Activated CD8-positive, alpha-beta T cell treated with anti-CD3 and anti-CD28 coated beads for 36 hours (primary cell): ENCODE measurements around the gene OR4N2. TPM values are rescaled to one million over a fixed set of nuclear protein-coding genes. Genes with fewer than 3 reads are reported as not detected.
"Not testable (repeated sequence)": the region's sequence is repeated elsewhere in the genome, so short reads cannot be mapped to it uniquely, and the experiment has no call there.

Experiments
- ATAC-seq: fragments of 200-7000 bp; cut with Tn5 transposase; one replicate; pipeline ENCODE4 v1.10.0; 2021; ENCODE audit warnings: mild to moderate bottlenecking, moderate library complexity
- CTCF ChIA-PET: fragments of 350-600 bp; sonication (Branson Sonifier 250); formaldehyde crosslinking; loops from one replicate; lab custom pipeline; 2021; ENCODE audit warnings: antibody characterized with exemption; lab: Charles Lee
- POLR2A ChIA-PET: fragments of 350-600 bp; sonication (Branson Sonifier 250); formaldehyde crosslinking; loops from one replicate; lab custom pipeline; 2021; ENCODE audit warnings: antibody characterized with exemption; lab: Charles Lee
- DNase-seq: peaks from one replicate; pipeline ENCODE4 v3.0.0-alpha.2; 2020
- H3K27ac Mint-ChIP-seq: one replicate; pipeline ENCODE4 v1.8.0; 2021; ENCODE audit warnings: mild to moderate bottlenecking, mixed read lengths
- H3K27me3 Mint-ChIP-seq: one replicate; pipeline ENCODE4 v1.8.0; 2021; ENCODE audit warnings: mixed read lengths
- H3K36me3 Mint-ChIP-seq: one replicate; pipeline ENCODE4 v1.8.0; 2021; ENCODE audit warnings: low read depth, mixed read lengths
- H3K4me1 Mint-ChIP-seq: one replicate; pipeline ENCODE4 v1.8.0; 2021; ENCODE audit warnings: low read depth, mixed read lengths
- H3K4me3 Mint-ChIP-seq: one replicate; pipeline ENCODE4 v1.8.0; 2021; ENCODE audit warnings: mild to moderate bottlenecking, moderate library complexity, mixed read lengths
- H3K9me3 Mint-ChIP-seq: one replicate; pipeline ENCODE4 v1.8.0; 2021; ENCODE audit warnings: mixed read lengths
- intact Hi-C: fragments of 100-400 bp; cut with micrococcal nuclease; formaldehyde crosslinking; loops from one replicate; pipeline ENCODE4 v1.10.0; 2022
- total RNA-seq, 2 experiments: library from RNA; stranded (reverse); gene quantifications; one replicate each; pipeline ENCODE4 v1.2.3, GENCODE V29; 2021
- TF ChIP-seq, protein P1 (sequence below): fragments of 200-600 bp; IDR thresholded peaks from one replicate; pipeline ENCODE4 v1.8.0; 2022; ENCODE audit warnings: antibody characterized with exemption, mild to moderate bottlenecking

Gene OR4N2
- total RNA-seq, 2 experiments from 2014 or later = not detected

GRCh38 chr14:19788150-19788549 is 15.4 kb upstream of the OR4N2 start:
- ATAC-seq, DNase-seq, CTCF ChIA-PET, H3K4me3 Mint-ChIP-seq, intact Hi-C loops, H3K4me1 Mint-ChIP-seq, H3K27ac Mint-ChIP-seq, POLR2A ChIA-PET, H3K27me3 Mint-ChIP-seq, H3K36me3 Mint-ChIP-seq, H3K9me3 Mint-ChIP-seq: not testable (repeated sequence)

GRCh38 chr14:19796520-19797108 is 7.0 kb upstream of the OR4N2 start:
- H3K36me3 Mint-ChIP-seq, H3K27me3 Mint-ChIP-seq, H3K4me1 Mint-ChIP-seq, H3K9me3 Mint-ChIP-seq, ATAC-seq, CTCF ChIA-PET, H3K27ac Mint-ChIP-seq, H3K4me3 Mint-ChIP-seq, POLR2A ChIA-PET, intact Hi-C loops, DNase-seq: not testable (repeated sequence)

GRCh38 chr14:19799880-19800279 is 3.7 kb upstream of the OR4N2 start:
- peaks cover 5% of the 10 kb centered on the region for H3K9me3 Mint-ChIP-seq
- CTCF ChIA-PET = no interaction called here
- DNase-seq = no peak
- no peak overlapping the region for H3K4me3 Mint-ChIP-seq
- intact Hi-C loops = no loop called here
- no peak overlapping the region for H3K27ac Mint-ChIP-seq
- TF ChIP-seq, protein P1, sequence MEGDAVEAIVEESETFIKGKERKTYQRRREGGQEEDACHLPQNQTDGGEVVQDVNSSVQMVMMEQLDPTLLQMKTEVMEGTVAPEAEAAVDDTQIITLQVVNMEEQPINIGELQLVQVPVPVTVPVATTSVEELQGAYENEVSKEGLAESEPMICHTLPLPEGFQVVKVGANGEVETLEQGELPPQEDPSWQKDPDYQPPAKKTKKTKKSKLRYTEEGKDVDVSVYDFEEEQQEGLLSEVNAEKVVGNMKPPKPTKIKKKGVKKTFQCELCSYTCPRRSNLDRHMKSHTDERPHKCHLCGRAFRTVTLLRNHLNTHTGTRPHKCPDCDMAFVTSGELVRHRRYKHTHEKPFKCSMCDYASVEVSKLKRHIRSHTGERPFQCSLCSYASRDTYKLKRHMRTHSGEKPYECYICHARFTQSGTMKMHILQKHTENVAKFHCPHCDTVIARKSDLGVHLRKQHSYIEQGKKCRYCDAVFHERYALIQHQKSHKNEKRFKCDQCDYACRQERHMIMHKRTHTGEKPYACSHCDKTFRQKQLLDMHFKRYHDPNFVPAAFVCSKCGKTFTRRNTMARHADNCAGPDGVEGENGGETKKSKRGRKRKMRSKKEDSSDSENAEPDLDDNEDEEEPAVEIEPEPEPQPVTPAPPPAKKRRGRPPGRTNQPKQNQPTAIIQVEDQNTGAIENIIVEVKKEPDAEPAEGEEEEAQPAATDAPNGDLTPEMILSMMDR = no peak
- POLR2A ChIA-PET = no interaction called here
- no peaks in the 10 kb centered on the region for H3K36me3 Mint-ChIP-seq
- H3K27me3 Mint-ChIP-seq = no peaks in the 10 kb centered on the region
- ATAC-seq = no peak
- no peaks in the 10 kb centered on the region for H3K4me1 Mint-ChIP-seq

DNA sequence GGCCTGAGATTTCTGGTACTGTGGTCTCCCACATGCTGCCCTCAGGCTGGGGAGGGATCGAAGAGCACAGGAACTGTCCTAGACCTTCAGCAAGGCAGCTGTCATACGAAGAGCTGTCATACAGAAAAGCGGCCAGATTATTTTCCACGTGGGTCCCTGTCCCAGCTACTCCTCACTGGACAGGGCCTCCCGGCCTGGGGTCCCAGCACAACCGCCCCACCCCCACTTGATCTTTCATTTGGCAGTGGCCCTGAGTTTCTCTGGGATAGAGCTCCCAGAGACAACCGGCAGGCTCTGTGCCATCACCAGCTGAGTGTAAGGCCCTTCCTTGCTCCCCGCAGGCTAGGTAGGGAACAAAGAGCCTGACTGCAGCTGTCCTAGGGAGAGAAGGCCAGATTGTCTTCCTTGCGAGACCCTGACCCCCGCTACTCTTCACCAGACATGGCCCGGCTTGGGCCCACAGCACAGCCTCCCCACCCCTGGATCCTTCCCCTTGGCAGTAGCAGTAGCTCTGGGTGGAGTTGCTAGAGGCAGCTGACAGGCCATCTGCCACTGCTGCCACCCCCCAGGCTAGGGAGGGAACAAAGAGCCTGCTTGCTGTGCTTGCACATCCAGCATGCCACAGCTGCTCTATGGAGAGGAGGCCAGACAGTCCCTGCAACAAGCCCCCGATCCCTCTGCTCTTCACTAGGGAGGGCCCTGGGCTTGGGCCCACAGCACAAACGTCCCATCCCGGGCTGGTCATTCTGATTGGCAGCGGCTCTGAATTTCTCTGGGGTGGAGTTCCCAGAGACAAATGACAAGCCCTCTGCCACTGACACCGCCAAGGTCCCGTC is 3.1 kb upstream of the OR4N2 start:
- no peaks in the 10 kb centered on the region for H3K27me3 Mint-ChIP-seq
- CTCF ChIA-PET = no interaction called here
- H3K27ac Mint-ChIP-seq = no peak overlapping the region
- no peak overlapping the region for H3K4me3 Mint-ChIP-seq
- no peak for ATAC-seq
- H3K36me3 Mint-ChIP-seq = no peaks in the 10 kb centered on the region
- peaks cover 5% of the 10 kb centered on the region for H3K9me3 Mint-ChIP-seq
- no peaks in the 10 kb centered on the region for H3K4me1 Mint-ChIP-seq
- POLR2A ChIA-PET = no interaction called here
- intact Hi-C loops = no loop called here
- DNase-seq = no peak
- TF ChIP-seq, protein P1 = no peak

- POLR2A ChIA-PET = no interaction called here
- H3K4me1 Mint-ChIP-seq = no peaks in the 10 kb centered on the region
- H3K36me3 Mint-ChIP-seq = no peaks in the 10 kb centered on the region
- intact Hi-C loops = no loop called here
- TF ChIP-seq, protein P1 = no peak
- DNase-seq (no peak), ATAC-seq (no peak)
- CTCF ChIA-PET = no interaction called here
- H3K4me3 Mint-ChIP-seq = no peak overlapping the region
- H3K9me3 Mint-ChIP-seq = peaks cover 5% of the 10 kb centered on the region
- no peaks in the 10 kb centered on the region for H3K27me3 Mint-ChIP-seq
- no peak overlapping the region for H3K27ac Mint-ChIP-seq
Observed at GRCh38 chr14:19801118-19801464, 2.5 kb upstream of the OR4N2 start.

- CTCF ChIA-PET, H3K4me3 Mint-ChIP-seq, H3K27ac Mint-ChIP-seq, ATAC-seq, POLR2A ChIA-PET, H3K36me3 Mint-ChIP-seq, DNase-seq, intact Hi-C loops, H3K27me3 Mint-ChIP-seq, H3K4me1 Mint-ChIP-seq: not testable (repeated sequence)
- peaks cover 13% of the 10 kb centered on the region for H3K9me3 Mint-ChIP-seq
Observed at GRCh38 chr14:19813171-19813920, 9.8 kb downstream of the OR4N2 start.

DNA sequence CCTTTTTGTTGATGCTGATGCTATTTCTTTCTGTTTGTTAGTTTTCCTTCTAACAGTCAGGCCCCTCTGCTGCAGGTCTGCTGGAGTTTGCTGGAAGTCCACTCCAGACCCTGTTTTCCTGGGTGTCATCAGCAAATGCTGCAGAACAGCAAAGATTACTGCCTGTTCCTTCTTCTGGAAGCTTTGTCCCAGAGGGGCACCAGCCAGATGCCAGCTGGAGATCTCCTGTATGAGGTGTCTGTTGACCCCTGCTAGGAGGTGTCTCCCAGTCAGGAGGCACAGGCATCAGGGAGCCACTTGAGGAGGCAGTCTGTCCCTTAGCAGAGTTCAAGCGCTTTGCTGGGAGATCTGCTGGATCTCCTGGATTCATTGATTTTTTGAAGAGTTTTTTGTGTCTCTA is 16.3 kb downstream of the OR4N2 start:
- H3K4me3 Mint-ChIP-seq, H3K36me3 Mint-ChIP-seq, POLR2A ChIA-PET, H3K4me1 Mint-ChIP-seq, H3K27ac Mint-ChIP-seq, H3K9me3 Mint-ChIP-seq, intact Hi-C loops, H3K27me3 Mint-ChIP-seq, ATAC-seq, DNase-seq, CTCF ChIA-PET: not testable (repeated sequence)

GRCh38 chr14:19821016-19821415 is 17.4 kb downstream of the OR4N2 start:
- H3K36me3 Mint-ChIP-seq, CTCF ChIA-PET, H3K4me3 Mint-ChIP-seq, H3K4me1 Mint-ChIP-seq, H3K27me3 Mint-ChIP-seq, ATAC-seq, DNase-seq, H3K27ac Mint-ChIP-seq, H3K9me3 Mint-ChIP-seq, intact Hi-C loops, POLR2A ChIA-PET: not testable (repeated sequence)
